Fibroblast of lung (primary cell): ENCODE measurements around the gene ABCC11.

Experiments used
- EZH2 ChIP-seq: IDR thresholded peaks from 2 replicates; pipeline ENCODE4 v1.5.1; 2012; ENCODE audit warnings: low read length, control low read depth, mild to moderate bottlenecking; ENCODE audit errors: missing control alignments
- TF ChIP-seq, protein P1 (sequence below), 2 donors: IDR thresholded peaks in 1 of 2; conservative IDR thresholded peaks in 1 of 2; 1 replicate in 1 of 2; 2 replicates in 1 of 2; pipeline ENCODE4 v1.5.1; 2011 to 2012; ENCODE audit warnings: low read length in 2 of 2, control low read depth in 1 of 2, inconsistent platforms in 1 of 2, low read depth in 1 of 2, mild to moderate bottlenecking in 1 of 2

DNA sequence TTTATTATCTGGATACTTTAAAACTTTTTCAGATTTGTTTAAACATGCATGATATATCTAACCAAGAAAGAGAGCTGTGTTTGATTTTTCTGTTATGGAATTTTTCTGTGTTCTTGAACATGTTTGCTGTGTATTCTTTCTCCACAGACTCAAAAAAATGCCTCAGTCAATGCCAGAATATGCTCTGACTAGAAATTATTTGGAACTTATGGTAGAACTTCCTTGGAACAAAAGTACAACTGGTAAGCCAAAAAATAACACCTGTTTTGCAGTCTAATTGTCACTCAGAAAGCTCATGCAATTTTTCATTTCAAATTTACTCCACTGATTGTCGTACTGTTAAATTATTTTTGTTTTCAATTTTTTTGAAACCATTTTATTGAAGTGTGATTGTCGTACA, 15.3 kb upstream of the ABCC11 start:
- TF ChIP-seq, protein P1, sequence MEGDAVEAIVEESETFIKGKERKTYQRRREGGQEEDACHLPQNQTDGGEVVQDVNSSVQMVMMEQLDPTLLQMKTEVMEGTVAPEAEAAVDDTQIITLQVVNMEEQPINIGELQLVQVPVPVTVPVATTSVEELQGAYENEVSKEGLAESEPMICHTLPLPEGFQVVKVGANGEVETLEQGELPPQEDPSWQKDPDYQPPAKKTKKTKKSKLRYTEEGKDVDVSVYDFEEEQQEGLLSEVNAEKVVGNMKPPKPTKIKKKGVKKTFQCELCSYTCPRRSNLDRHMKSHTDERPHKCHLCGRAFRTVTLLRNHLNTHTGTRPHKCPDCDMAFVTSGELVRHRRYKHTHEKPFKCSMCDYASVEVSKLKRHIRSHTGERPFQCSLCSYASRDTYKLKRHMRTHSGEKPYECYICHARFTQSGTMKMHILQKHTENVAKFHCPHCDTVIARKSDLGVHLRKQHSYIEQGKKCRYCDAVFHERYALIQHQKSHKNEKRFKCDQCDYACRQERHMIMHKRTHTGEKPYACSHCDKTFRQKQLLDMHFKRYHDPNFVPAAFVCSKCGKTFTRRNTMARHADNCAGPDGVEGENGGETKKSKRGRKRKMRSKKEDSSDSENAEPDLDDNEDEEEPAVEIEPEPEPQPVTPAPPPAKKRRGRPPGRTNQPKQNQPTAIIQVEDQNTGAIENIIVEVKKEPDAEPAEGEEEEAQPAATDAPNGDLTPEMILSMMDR (conservative IDR thresholded peaks at IDR 0.05 in 1 of 2, IDR thresholded peaks at IDR 0.05 in 1 of 2; ENCODE audit: low read depth in 1 of 2, low read length in 2 of 2): no peak
- TF ChIP-seq EZH2: no peak
